ENCODE measurements around the gene CRYZL1. TPM values are rescaled to one million over a fixed set of nuclear protein-coding genes. Genes with fewer than 3 reads are reported as not detected.
"Not testable (repeated sequence)": the region's sequence is repeated elsewhere in the genome, so short reads cannot be mapped to it uniquely, and the experiment has no call there.

The CRYZL1 gene
- total RNA-seq, 1 experiment from 2014 or later: 43.0 TPM

DNA sequence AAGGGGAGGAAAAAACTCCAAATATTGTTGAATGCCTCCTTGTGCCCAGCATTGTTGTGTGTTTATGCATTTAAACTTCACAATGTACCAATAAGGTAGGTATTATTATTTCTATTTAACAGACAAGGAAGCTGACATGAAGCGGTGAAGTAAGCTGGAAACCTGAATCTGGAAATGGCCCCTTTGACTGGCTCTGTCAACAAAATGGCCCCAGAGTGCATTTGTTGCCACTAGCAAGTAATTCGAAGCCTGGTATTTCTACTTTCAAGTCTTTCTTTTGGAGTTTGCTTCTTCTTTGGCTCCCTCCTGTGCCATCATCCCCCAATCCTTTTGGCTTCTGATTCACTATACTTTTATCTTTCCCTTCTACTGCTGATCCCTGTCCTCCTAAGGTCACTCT is 23.1 kb downstream of the CRYZL1 start:
- no TSS peak for BruUV-seq (replicated peaks)
- Histone ChIP-seq H3K4me3 (replicated peaks in 1 of 2; ENCODE audit: low read depth in 1 of 2, low read length in 2 of 2) (no peak overlapping the region), H3K4me2 (ENCODE audit: low read length) (no peak overlapping the region), H4K20me1 (ENCODE audit: insufficient read depth) (no peaks in the 10 kb centered on the region), H3K79me2 (ENCODE audit: insufficient read depth, low read length) (no peaks in the 10 kb centered on the region), H3K9me2 (ENCODE audit: insufficient read depth) (no peaks in the 10 kb centered on the region), H3K27ac (ENCODE audit: low read depth, low read length) (no peak overlapping the region), H3K9me3 (ENCODE audit: control insufficient read depth in 1 of 2, insufficient read depth in 1 of 2, low read depth in 1 of 2, low read length in 2 of 2) (no peaks in the 10 kb centered on the region), H3K27me3 (ENCODE audit: insufficient read depth, low read length) (no peaks in the 10 kb centered on the region), H3K9ac (ENCODE audit: low read length) (no peak overlapping the region), H2AFZ (ENCODE audit: low read depth, low read length, poor library complexity, severe bottlenecking) (no peak overlapping the region), H3K36me3 (ENCODE audit: control insufficient read depth in 1 of 2, insufficient read depth in 2 of 2, low read length in 2 of 2) (peaks cover 0 to 12% of the 10 kb centered on the region in 2 experiments; a peak in 3 of 4 replicates), H3K4me1 (ENCODE audit: control insufficient read depth in 1 of 2, insufficient read depth in 2 of 2, low read length in 2 of 2) (no peaks in the 10 kb centered on the region)
- CTCF ChIA-PET: no interaction called here
- DNase-seq (ENCODE audit: low read depth, low spot score) (no peak), ATAC-seq (no peak)
- POLR2A ChIA-PET: no interaction called here
- RAD21 ChIA-PET (ENCODE audit: low non-redundant PET in 1 of 2, low total read pairs in 2 of 2, uncharacterized antibody in 2 of 2, unreplicated experiment in 2 of 2): no interaction called here
- TF ChIP-seq, protein P1, sequence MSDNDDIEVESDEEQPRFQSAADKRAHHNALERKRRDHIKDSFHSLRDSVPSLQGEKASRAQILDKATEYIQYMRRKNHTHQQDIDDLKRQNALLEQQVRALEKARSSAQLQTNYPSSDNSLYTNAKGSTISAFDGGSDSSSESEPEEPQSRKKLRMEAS (IDR thresholded peaks at IDR 0.05): no peak
- TF ChIP-seq CEBPB (IDR thresholded peaks at IDR 0.05; ENCODE audit: low read depth) (no peak), FOSL1 (IDR thresholded peaks at IDR 0.05; ENCODE audit: low read depth) (no peak), RAD21 (IDR thresholded peaks at IDR 0.05; ENCODE audit: low read depth) (no peak), SP1 (IDR thresholded peaks at IDR 0.05; ENCODE audit: low read depth) (no peak), EZH2 (IDR thresholded peaks at IDR 0.05) (no peak), SIN3A (IDR thresholded peaks at IDR 0.05; ENCODE audit: low read depth) (no peak), EGR1 (IDR thresholded peaks at IDR 0.05; ENCODE audit: low read depth) (no peak)
- intact Hi-C loops (cut with micrococcal nuclease): no loop called here

DNA sequence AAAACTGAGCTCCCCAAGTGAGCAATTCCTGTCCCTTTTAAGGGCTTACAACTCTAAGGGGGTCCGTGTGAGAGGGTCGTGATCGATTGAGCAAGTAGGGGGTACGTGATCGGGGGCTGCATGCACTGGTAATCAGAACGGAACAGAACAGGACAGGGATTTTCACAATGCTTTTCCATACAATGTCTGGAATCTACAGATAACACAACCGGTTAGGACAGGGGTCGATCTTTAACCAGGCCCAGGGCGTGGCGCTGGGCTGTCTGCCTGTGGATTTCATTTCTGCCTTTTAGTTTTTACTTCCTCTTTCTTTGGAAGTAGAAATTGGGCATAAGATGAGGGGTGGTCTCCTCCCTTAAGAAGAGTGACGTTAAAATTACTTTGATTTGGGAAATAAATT is 24.0 kb downstream of the CRYZL1 start:
- intact Hi-C loops (cut with micrococcal nuclease); H3K27ac ChIP-seq (ENCODE audit: low read depth, low read length); POLR2A ChIA-PET; H3K4me1 ChIP-seq (ENCODE audit: control insufficient read depth in 1 of 2, insufficient read depth in 2 of 2, low read length in 2 of 2); H3K9me3 ChIP-seq (ENCODE audit: control insufficient read depth in 1 of 2, insufficient read depth in 1 of 2, low read depth in 1 of 2, low read length in 2 of 2); DNase-seq (ENCODE audit: low read depth, low spot score); H3K27me3 ChIP-seq (ENCODE audit: insufficient read depth, low read length); H3K9ac ChIP-seq (ENCODE audit: low read length); H2AFZ ChIP-seq (ENCODE audit: low read depth, low read length, poor library complexity, severe bottlenecking); H4K20me1 ChIP-seq (ENCODE audit: insufficient read depth); H3K4me2 ChIP-seq (ENCODE audit: low read length); H3K79me2 ChIP-seq (ENCODE audit: insufficient read depth, low read length); H3K9me2 ChIP-seq (ENCODE audit: insufficient read depth); RAD21 ChIA-PET (ENCODE audit: low non-redundant PET in 1 of 2, low total read pairs in 2 of 2, uncharacterized antibody in 2 of 2, unreplicated experiment in 2 of 2); BruUV-seq (replicated peaks); ATAC-seq; CTCF ChIA-PET; H3K4me3 ChIP-seq (replicated peaks in 1 of 2; ENCODE audit: low read depth in 1 of 2, low read length in 2 of 2): not testable (repeated sequence)
- peaks cover 0 to 15% of the 10 kb centered on the region in 2 experiments; a peak in 2 of 4 replicates for H3K36me3 ChIP-seq (ENCODE audit: control insufficient read depth in 1 of 2, insufficient read depth in 2 of 2, low read length in 2 of 2)

Data from HCT116 (cell line).